ENCODE measurements around the gene SLC6A7.

DNA sequence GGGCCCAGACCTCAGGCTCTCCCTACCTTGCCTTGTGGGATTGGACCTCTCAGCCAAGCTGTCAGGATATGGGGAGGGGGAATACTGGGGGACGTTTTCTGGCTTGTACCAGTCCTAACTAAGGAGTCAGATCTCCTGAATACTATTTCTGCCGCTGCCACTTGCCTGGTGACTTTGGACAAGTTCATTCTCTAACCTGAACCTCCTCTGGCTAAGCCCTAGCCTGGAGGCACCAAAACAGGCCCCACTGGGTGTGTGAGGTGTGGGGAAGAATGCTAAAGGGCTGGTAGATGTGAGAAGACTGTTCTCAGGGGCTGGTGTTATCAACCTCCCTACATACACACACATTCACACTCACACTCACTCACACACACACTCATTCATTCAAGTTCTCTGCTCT, 1.1 kb downstream of the SLC6A7 start:
- TF ChIP-seq, protein P1, sequence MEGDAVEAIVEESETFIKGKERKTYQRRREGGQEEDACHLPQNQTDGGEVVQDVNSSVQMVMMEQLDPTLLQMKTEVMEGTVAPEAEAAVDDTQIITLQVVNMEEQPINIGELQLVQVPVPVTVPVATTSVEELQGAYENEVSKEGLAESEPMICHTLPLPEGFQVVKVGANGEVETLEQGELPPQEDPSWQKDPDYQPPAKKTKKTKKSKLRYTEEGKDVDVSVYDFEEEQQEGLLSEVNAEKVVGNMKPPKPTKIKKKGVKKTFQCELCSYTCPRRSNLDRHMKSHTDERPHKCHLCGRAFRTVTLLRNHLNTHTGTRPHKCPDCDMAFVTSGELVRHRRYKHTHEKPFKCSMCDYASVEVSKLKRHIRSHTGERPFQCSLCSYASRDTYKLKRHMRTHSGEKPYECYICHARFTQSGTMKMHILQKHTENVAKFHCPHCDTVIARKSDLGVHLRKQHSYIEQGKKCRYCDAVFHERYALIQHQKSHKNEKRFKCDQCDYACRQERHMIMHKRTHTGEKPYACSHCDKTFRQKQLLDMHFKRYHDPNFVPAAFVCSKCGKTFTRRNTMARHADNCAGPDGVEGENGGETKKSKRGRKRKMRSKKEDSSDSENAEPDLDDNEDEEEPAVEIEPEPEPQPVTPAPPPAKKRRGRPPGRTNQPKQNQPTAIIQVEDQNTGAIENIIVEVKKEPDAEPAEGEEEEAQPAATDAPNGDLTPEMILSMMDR (IDR thresholded peaks at IDR 0.05): no peak
- no peak for TF ChIP-seq POLR2A (IDR thresholded peaks at IDR 0.05)
